IMR-90 (cell line): ENCODE data around the gene USP35. TPM values are rescaled to one million over a fixed set of nuclear protein-coding genes. Genes with fewer than 3 reads are reported as not detected.

Experiments
- ATAC-seq: fragments of 200-7000 bp; cut with Tn5 transposase; 2 replicates; pipeline ENCODE4 v1.9.1; 2020; ENCODE audit warnings: low read depth, mild to moderate bottlenecking, moderate library complexity
- BruUV-seq: library from RNA; stranded (reverse); fragments of 400-500 nt; replicated peaks from 2 replicates; lab custom pipeline; 2021; lab: Mats Ljungman, UMichigan
- CTCF ChIA-PET: fragments of 300-600 bp; formaldehyde crosslinking; extraction: SDS; loops from one replicate; lab custom pipeline; 2021; ENCODE audit warnings: antibody characterized with exemption; lab: Yijun Ruan, JAX
- POLR2A ChIA-PET: fragments of 300-600 bp; sonication (Branson Sonifier 250); formaldehyde crosslinking; loops from one replicate; lab custom pipeline; 2022; ENCODE audit warnings: antibody characterized with exemption; ENCODE audit not compliant: unreplicated experiment; lab: Charles Lee
- DNase-seq: peaks from one replicate; pipeline ENCODE4 v3.0.0; 2013
- H2AFZ ChIP-seq: replicated peaks from 2 replicates; pipeline ENCODE3; 2013; ENCODE audit warnings: low read length, mild to moderate bottlenecking; ENCODE audit not compliant: poor library complexity
- H2AK5ac ChIP-seq: 2 replicates; pipeline ENCODE4 v1.6.1; 2013; ENCODE audit warnings: low read depth, low read length, inconsistent platforms
- H2AK9ac ChIP-seq: replicated peaks from 2 replicates; pipeline ENCODE3; 2013; ENCODE audit warnings: mild to moderate bottlenecking, low read depth, low read length, moderate library complexity; ENCODE audit not compliant: poor library complexity
- H2BK120ac ChIP-seq: 2 replicates; pipeline ENCODE4 v1.6.1; 2013; ENCODE audit warnings: low read depth, low read length, inconsistent platforms
- H2BK15ac ChIP-seq: 3 replicates; pipeline ENCODE4 v1.6.1; 2013; ENCODE audit warnings: low read depth, low read length, inconsistent platforms
- H2BK20ac ChIP-seq: 2 replicates; pipeline ENCODE4 v1.6.1; 2013; ENCODE audit warnings: low read depth, mild to moderate bottlenecking, inconsistent platforms, low read length, moderate library complexity
- H2BK5ac ChIP-seq: 2 replicates; pipeline ENCODE4 v1.6.1; 2013; ENCODE audit warnings: mild to moderate bottlenecking, low read depth, low read length, inconsistent platforms; ENCODE audit not compliant: poor library complexity, severe bottlenecking
- H3K14ac ChIP-seq: replicated peaks from 2 replicates; pipeline ENCODE4 v1.6.1; 2013; ENCODE audit warnings: low read depth, low read length, inconsistent platforms
- H3K18ac ChIP-seq: 2 replicates; pipeline ENCODE4 v1.6.1; 2013; ENCODE audit warnings: low read depth, low read length, control low read depth
- H3K23ac ChIP-seq: 2 replicates; pipeline ENCODE4 v1.6.1; 2013; ENCODE audit warnings: low read depth, low read length, inconsistent platforms
- H3K27ac ChIP-seq: 2 replicates; pipeline ENCODE4 v1.5.1; 2013; ENCODE audit warnings: mild to moderate bottlenecking, control low read depth, low read length; ENCODE audit not compliant: insufficient read depth
- H3K27me3 ChIP-seq: 2 replicates; pipeline ENCODE4 v1.6.1; 2013; ENCODE audit warnings: low read length; ENCODE audit not compliant: control insufficient read depth, insufficient read depth
- H3K36me3 ChIP-seq: 2 replicates; pipeline ENCODE4 v1.6.1; 2013; ENCODE audit warnings: low read length, mixed read lengths; ENCODE audit not compliant: control insufficient read depth, insufficient read depth
- H3K4ac ChIP-seq: 2 replicates; pipeline ENCODE4 v1.6.1; 2013; ENCODE audit warnings: low read depth, low read length, inconsistent platforms
- H3K4me1 ChIP-seq: 2 replicates; pipeline ENCODE4 v1.6.1; 2013; ENCODE audit warnings: low read length, mixed read lengths; ENCODE audit not compliant: control insufficient read depth, insufficient read depth
- H3K4me2 ChIP-seq: 2 replicates; pipeline ENCODE4 v1.6.1; 2013; ENCODE audit warnings: low read depth, mild to moderate bottlenecking, control low read depth, low read length, moderate library complexity
- H3K4me3 ChIP-seq: 2 replicates; pipeline ENCODE4 v1.5.1; 2013; ENCODE audit warnings: low read depth, mild to moderate bottlenecking, control low read depth, low read length, moderate library complexity; ENCODE audit not compliant: insufficient read depth
- H3K56ac ChIP-seq: 2 replicates; pipeline ENCODE4 v1.6.1; 2013; ENCODE audit warnings: low read length, inconsistent platforms; ENCODE audit not compliant: insufficient read depth; ENCODE audit errors: extremely low read depth
- H3K79me1 ChIP-seq, 2 experiments: 2 replicates each; pipeline ENCODE4 v1.6.1; 2013; ENCODE audit warnings: low read length in 2 of 2, inconsistent platforms in 1 of 2, low read depth in 1 of 2
- H3K9ac ChIP-seq: 2 replicates; pipeline ENCODE4 v1.6.1; 2013; ENCODE audit warnings: low read depth, low read length, control low read depth
- H3K9me1 ChIP-seq: 2 replicates; pipeline ENCODE4 v1.6.1; 2013; ENCODE audit warnings: low read length, inconsistent platforms; ENCODE audit not compliant: insufficient read depth
- H3K9me3 ChIP-seq: 2 replicates; pipeline ENCODE4 v1.6.1; 2013; ENCODE audit warnings: low read length; ENCODE audit not compliant: control insufficient read depth, insufficient read depth
- H4K20me1 ChIP-seq: 2 replicates; pipeline ENCODE4 v1.6.1; 2013; ENCODE audit warnings: low read length, inconsistent platforms; ENCODE audit not compliant: insufficient read depth
- H4K5ac ChIP-seq: 2 replicates; pipeline ENCODE4 v1.6.1; 2013; ENCODE audit warnings: mild to moderate bottlenecking, low read depth, low read length, control low read depth
- H4K8ac ChIP-seq, 2 experiments: 2 replicates each; pipeline ENCODE4 v1.6.1; 2013; ENCODE audit warnings: low read depth in 2 of 2, low read length in 2 of 2, control low read depth in 1 of 2, inconsistent platforms in 1 of 2
- H4K91ac ChIP-seq: 2 replicates; pipeline ENCODE4 v1.6.1; 2013; ENCODE audit warnings: low read depth, low read length, inconsistent platforms; ENCODE audit not compliant: insufficient read depth
- BHLHE40 ChIP-seq: fragments of 150-350 bp; IDR thresholded peaks from 2 replicates; pipeline ENCODE4 v1.6.1; 2016; ENCODE audit warnings: mild to moderate bottlenecking, low read depth, low read length
- CEBPB ChIP-seq: IDR thresholded peaks from 2 replicates; pipeline ENCODE4 v1.6.1; 2012; ENCODE audit warnings: low read depth, low read length, improper control_type of control experiment
- CHD1 ChIP-seq: IDR thresholded peaks from 2 replicates; pipeline ENCODE4 v1.6.1; 2012; ENCODE audit warnings: low read depth, low read length, improper control_type of control experiment
- FOS ChIP-seq: fragments of 150-350 bp; IDR thresholded peaks from 2 replicates; pipeline ENCODE4 v1.6.1; 2016; ENCODE audit warnings: low read depth, low read length
- MAFK ChIP-seq: IDR thresholded peaks from 2 replicates; pipeline ENCODE4 v1.6.1; 2012; ENCODE audit warnings: low read depth, low read length, improper control_type of control experiment
- MAZ ChIP-seq: IDR thresholded peaks from 2 replicates; pipeline ENCODE4 v1.6.1; 2012; ENCODE audit warnings: low read depth, mild to moderate bottlenecking, low read length, improper control_type of control experiment, moderate library complexity, borderline replicate concordance
- MXI1 ChIP-seq: IDR thresholded peaks from 2 replicates; pipeline ENCODE4 v1.6.1; 2012; ENCODE audit warnings: low read depth, mild to moderate bottlenecking, low read length, moderate library complexity, borderline replicate concordance
- NFE2L2 ChIP-seq: fragments of 150-350 bp; IDR thresholded peaks from 2 replicates; pipeline ENCODE4 v1.6.1; 2016; ENCODE audit warnings: low read depth, mild to moderate bottlenecking, low read length
- POLR2A ChIP-seq: IDR thresholded peaks from 2 replicates; pipeline ENCODE4 v1.6.1; 2012; ENCODE audit warnings: mild to moderate bottlenecking, low read depth, low read length
- RAD21 ChIP-seq: IDR thresholded peaks from 2 replicates; pipeline ENCODE4 v1.6.1; 2012; ENCODE audit warnings: low read length, improper control_type of control experiment
- RCOR1 ChIP-seq: IDR thresholded peaks from 2 replicates; pipeline ENCODE4 v1.6.1; 2012; ENCODE audit warnings: mild to moderate bottlenecking, low read length, improper control_type of control experiment; ENCODE audit not compliant: insufficient replicate concordance
- RFX5 ChIP-seq: IDR thresholded peaks from 2 replicates; pipeline ENCODE4 v1.8.0; 2012; ENCODE audit warnings: low read depth, mild to moderate bottlenecking, low read length, moderate library complexity
- SMC3 ChIP-seq: fragments of 150-350 bp; IDR thresholded peaks from 2 replicates; pipeline ENCODE4 v1.6.1; 2016; ENCODE audit warnings: low read depth, mild to moderate bottlenecking, antibody characterized with exemption, low read length, moderate library complexity
- WGBS, 2 experiments: methylation state at CpG; one replicate each; pipeline versions ENCODE4 v1.1.5 to v1.1.7; 2013; ENCODE audit warnings: missing lambda C conversion rate in 2 of 2; ENCODE audit not compliant: insufficient read length in 1 of 2; ENCODE audit errors: extremely low coverage in 2 of 2; 5-methylcytosine and 5-hydroxymethylcytosine counted together
- dilution Hi-C: fragments of 300-500 bp; cut with HindIII; formaldehyde crosslinking; loops from one replicate; pipeline ENCODE4 v1.14.3; 2018; ENCODE audit warnings: low sequenced_read_pairs; ENCODE audit not compliant: unreplicated experiment
- in situ Hi-C: fragments of 300-500 bp; cut with MboI; formaldehyde crosslinking; loops from 3 replicates; pipeline ENCODE4 v1.14.3; 2019; ENCODE audit warnings: low sequenced_read_pairs, inconsistent platforms, mixed read lengths
- intact Hi-C: fragments of 100-400 bp; cut with micrococcal nuclease; formaldehyde crosslinking; loops from 2 replicates; pipeline ENCODE4 v1.10.0; 2022
- polyA plus RNA-seq, 3 experiments: library from polyadenylated mRNA; depleted of rRNA; stranded (reverse); fragments of >200 nt; gene quantifications; 2 replicates each; pipeline ENCODE4 v1.2.3, GENCODE V29; 2012; ENCODE audit warnings: low replicate concordance in 1 of 3
- total RNA-seq: library from RNA; depleted of rRNA; stranded (reverse); fragments of >200 nt; gene quantifications from 2 replicates; pipeline ENCODE4 v1.2.3, GENCODE V29; 2012
- TF ChIP-seq, protein P1 (sequence below): fragments of 150-350 bp; IDR thresholded peaks from 2 replicates; pipeline ENCODE4 v1.6.1; 2016; ENCODE audit warnings: low read depth, mild to moderate bottlenecking, low read length, moderate library complexity, borderline replicate concordance
- TF ChIP-seq, protein P2 (sequence below): fragments of 150-350 bp; IDR thresholded peaks from 2 replicates; pipeline ENCODE4 v1.6.1; 2017; ENCODE audit warnings: mild to moderate bottlenecking, antibody characterized with exemption, low read length, low read depth
- TF ChIP-seq, protein P3 (sequence below): conservative IDR thresholded peaks from 2 replicates; pipeline ENCODE4 v1.5.1; 2012; ENCODE audit warnings: mild to moderate bottlenecking, low read depth, low read length, improper control_type of control experiment

USP35 gene
- total and polyA plus RNA-seq, 2 of the 4 experiments (the other 2 are of a cell fraction), result 2.7 to 11.3 TPM

DNA sequence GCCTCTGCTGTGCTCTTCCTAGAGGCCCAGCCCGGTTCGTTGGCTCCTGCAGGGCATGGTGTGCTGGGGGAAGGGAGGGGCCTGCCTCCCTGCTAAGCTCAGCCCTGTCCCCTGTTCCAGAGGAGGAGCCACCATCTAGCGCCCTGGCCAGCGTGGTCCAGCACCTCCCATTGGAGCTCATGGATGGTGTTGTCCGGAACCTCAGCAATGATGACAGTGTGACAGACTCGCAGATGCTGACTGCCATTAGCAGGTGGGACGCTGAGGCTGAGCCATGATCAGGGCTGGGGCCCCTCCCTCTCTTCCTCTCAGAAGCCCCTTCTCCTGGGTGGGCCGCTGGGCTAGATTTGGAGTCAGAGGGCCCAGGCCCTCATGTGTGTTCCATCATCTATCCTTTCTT, 9.1 kb downstream of the USP35 start:
- no peak overlapping the region for H2AK9ac ChIP-seq
- H4K5ac ChIP-seq, result no peak overlapping the region
- no peak overlapping the region for H2AFZ ChIP-seq
- WGBS, 2 experiments, result 100% methylated on average over 2 of the region's 8 CpGs; no CpG with 5 or more reads in 1 of the 2 experiments
- DNase-seq (no peak), ATAC-seq (no peak)
- H3K9ac ChIP-seq, result no peak overlapping the region
- H2BK5ac ChIP-seq, result no peak overlapping the region
- H3K4me2 ChIP-seq, result no peak overlapping the region
- no peak overlapping the region for H2AK5ac ChIP-seq
- in situ Hi-C loops, result no loop called here
- H3K9me1 ChIP-seq, result no peaks in the 10 kb centered on the region; the same call in none of the 2 replicates
- H3K79me1 ChIP-seq, result peaks cover 26 to 67% of the 10 kb centered on the region in 2 experiments
- no peaks in the 10 kb centered on the region for H3K27me3 ChIP-seq
- ChIA-PET POLR2A (no interaction called here), CTCF (no interaction called here)
- BruUV-seq, result no TSS peak
- H2BK120ac ChIP-seq, result no peak overlapping the region
- no peak overlapping the region for H3K18ac ChIP-seq
- H3K9me3 ChIP-seq, result no peaks in the 10 kb centered on the region
- no peaks in the 10 kb centered on the region for H3K4me1 ChIP-seq
- no peak overlapping the region for H4K8ac ChIP-seq
- H3K23ac ChIP-seq, result no peak overlapping the region
- H2BK15ac ChIP-seq, result no peak overlapping the region
- no peak overlapping the region for H3K27ac ChIP-seq
- no peak overlapping the region for H3K14ac ChIP-seq
- H4K20me1 ChIP-seq, result peaks cover 34% of the 10 kb centered on the region
- peaks cover 40% of the 10 kb centered on the region for H3K36me3 ChIP-seq
- intact Hi-C loops, result no loop called here
- no peak overlapping the region for H3K4ac ChIP-seq
- TF ChIP-seq RAD21, result no peak
- TF ChIP-seq FOS, result no peak
- TF ChIP-seq MXI1, result no peak
- TF ChIP-seq CEBPB, result no peak
- TF ChIP-seq, protein P1, sequence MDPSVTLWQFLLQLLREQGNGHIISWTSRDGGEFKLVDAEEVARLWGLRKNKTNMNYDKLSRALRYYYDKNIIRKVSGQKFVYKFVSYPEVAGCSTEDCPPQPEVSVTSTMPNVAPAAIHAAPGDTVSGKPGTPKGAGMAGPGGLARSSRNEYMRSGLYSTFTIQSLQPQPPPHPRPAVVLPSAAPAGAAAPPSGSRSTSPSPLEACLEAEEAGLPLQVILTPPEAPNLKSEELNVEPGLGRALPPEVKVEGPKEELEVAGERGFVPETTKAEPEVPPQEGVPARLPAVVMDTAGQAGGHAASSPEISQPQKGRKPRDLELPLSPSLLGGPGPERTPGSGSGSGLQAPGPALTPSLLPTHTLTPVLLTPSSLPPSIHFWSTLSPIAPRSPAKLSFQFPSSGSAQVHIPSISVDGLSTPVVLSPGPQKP, result no peak
- TF ChIP-seq NFE2L2, result no peak
- no peak for TF ChIP-seq RCOR1
- TF ChIP-seq MAFK, result no peak
- TF ChIP-seq MAZ, result no peak
- no peak for TF ChIP-seq POLR2A
- TF ChIP-seq, protein P2, sequence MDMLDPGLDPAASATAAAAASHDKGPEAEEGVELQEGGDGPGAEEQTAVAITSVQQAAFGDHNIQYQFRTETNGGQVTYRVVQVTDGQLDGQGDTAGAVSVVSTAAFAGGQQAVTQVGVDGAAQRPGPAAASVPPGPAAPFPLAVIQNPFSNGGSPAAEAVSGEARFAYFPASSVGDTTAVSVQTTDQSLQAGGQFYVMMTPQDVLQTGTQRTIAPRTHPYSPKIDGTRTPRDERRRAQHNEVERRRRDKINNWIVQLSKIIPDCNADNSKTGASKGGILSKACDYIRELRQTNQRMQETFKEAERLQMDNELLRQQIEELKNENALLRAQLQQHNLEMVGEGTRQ, result no peak
- TF ChIP-seq RFX5, result no peak
- TF ChIP-seq, protein P3, sequence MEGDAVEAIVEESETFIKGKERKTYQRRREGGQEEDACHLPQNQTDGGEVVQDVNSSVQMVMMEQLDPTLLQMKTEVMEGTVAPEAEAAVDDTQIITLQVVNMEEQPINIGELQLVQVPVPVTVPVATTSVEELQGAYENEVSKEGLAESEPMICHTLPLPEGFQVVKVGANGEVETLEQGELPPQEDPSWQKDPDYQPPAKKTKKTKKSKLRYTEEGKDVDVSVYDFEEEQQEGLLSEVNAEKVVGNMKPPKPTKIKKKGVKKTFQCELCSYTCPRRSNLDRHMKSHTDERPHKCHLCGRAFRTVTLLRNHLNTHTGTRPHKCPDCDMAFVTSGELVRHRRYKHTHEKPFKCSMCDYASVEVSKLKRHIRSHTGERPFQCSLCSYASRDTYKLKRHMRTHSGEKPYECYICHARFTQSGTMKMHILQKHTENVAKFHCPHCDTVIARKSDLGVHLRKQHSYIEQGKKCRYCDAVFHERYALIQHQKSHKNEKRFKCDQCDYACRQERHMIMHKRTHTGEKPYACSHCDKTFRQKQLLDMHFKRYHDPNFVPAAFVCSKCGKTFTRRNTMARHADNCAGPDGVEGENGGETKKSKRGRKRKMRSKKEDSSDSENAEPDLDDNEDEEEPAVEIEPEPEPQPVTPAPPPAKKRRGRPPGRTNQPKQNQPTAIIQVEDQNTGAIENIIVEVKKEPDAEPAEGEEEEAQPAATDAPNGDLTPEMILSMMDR, result no peak
- TF ChIP-seq CHD1, result no peak
- TF ChIP-seq BHLHE40, result no peak
- no peak for TF ChIP-seq SMC3
- H3K4me3 ChIP-seq, result no peak overlapping the region
- H4K91ac ChIP-seq, result no peak overlapping the region
- H2BK20ac ChIP-seq, result no peak overlapping the region
- H3K56ac ChIP-seq, result no peak overlapping the region
- dilution Hi-C loops, result no loop called here
